Measurements from ENCODE around the gene MTMR3. TPM values are rescaled to one million over a fixed set of nuclear protein-coding genes. Genes with fewer than 3 reads are reported as not detected.

The MTMR3 gene
- total and polyA plus RNA-seq, 4 donors = 6.0 to 38.8 (median 17.1) TPM

DNA sequence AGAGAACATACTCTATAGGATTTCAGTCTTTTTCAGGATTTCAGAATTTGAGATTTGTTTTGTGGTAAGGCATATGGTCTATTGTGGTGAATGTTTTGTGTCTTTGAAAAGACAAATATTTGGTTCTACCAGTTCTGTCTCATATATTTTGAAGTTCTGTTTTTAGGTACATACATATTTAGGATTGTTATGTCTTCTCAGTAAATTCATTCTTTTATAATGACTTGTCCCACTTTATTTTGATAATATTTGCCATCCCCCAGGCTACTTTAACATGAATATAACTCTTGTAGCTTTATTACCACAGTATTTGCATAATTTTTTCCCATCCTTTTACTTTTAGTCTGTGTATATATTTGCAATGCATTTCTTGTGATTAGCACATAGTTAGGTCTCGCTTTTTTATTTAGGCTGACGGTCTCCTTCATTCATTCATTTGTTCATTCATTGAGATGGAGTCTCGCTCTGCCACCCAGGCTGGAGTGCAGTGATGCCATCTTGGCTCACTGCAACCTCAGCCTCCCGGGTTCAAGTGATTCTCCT, 32.1 kb downstream of the MTMR3 start:
- Histone ChIP-seq H3K9me3 (ENCODE audit: control insufficient read depth in 4 of 4, low read length in 3 of 4) (no peaks in the 10 kb centered on the region), H3K27ac (ENCODE audit: low read depth in 1 of 2, low read length in 2 of 2) (no peak overlapping the region), H3K36me3 (ENCODE audit: control insufficient read depth in 4 of 4, insufficient read depth in 3 of 4, low read depth in 1 of 4, low read length in 3 of 4) (no peaks in the 10 kb centered on the region), H3K9ac (ENCODE audit: low read depth in 1 of 2, low read length in 2 of 2) (no peak overlapping the region), H3K4me3 (ENCODE audit: low read depth in 1 of 3, low read length in 3 of 3) (no peak overlapping the region), H3K27me3 (ENCODE audit: control insufficient read depth in 4 of 4, insufficient read depth in 4 of 4, low read length in 3 of 4) (no peaks in the 10 kb centered on the region), H3K4me1 (ENCODE audit: control insufficient read depth in 4 of 4, insufficient read depth in 4 of 4, low read length in 3 of 4) (peaks cover 13 to 31% (median 30%) of the 10 kb centered on the region in 4 donors)
- no peak for DNase-seq (ENCODE audit: low spot score)
- TF ChIP-seq, protein P1, sequence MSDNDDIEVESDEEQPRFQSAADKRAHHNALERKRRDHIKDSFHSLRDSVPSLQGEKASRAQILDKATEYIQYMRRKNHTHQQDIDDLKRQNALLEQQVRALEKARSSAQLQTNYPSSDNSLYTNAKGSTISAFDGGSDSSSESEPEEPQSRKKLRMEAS (IDR thresholded peaks at IDR 0.05) = no peak
- TF ChIP-seq TAF1 (conservative IDR thresholded peaks at IDR 0.05) = no peak
- no peak for TF ChIP-seq EGR1 (IDR thresholded peaks at IDR 0.05; ENCODE audit: low read depth in 2 of 2)
- no peak for TF ChIP-seq NR2F2 (IDR thresholded peaks at IDR 0.05)
- TF ChIP-seq HNF4A (conservative IDR thresholded peaks at IDR 0.05) = no peak
- TF ChIP-seq, protein P2, sequence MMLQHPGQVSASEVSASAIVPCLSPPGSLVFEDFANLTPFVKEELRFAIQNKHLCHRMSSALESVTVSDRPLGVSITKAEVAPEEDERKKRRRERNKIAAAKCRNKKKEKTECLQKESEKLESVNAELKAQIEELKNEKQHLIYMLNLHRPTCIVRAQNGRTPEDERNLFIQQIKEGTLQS (IDR thresholded peaks at IDR 0.05) = no peak
- no peak for TF ChIP-seq YY1 (IDR thresholded peaks at IDR 0.05)
- no peak for TF ChIP-seq SP1 (IDR thresholded peaks at IDR 0.05)
- no peak for TF ChIP-seq FOXA1 (IDR thresholded peaks at IDR 0.05)
- TF ChIP-seq RAD21 (IDR thresholded peaks at IDR 0.05) = no peak
- TF ChIP-seq GABPA (IDR thresholded peaks at IDR 0.05 in 1 of 2, conservative IDR thresholded peaks at IDR 0.05 in 1 of 2) = no peak
- 98% methylated on average over 4 of the region's 4 CpGs for WGBS

DNA sequence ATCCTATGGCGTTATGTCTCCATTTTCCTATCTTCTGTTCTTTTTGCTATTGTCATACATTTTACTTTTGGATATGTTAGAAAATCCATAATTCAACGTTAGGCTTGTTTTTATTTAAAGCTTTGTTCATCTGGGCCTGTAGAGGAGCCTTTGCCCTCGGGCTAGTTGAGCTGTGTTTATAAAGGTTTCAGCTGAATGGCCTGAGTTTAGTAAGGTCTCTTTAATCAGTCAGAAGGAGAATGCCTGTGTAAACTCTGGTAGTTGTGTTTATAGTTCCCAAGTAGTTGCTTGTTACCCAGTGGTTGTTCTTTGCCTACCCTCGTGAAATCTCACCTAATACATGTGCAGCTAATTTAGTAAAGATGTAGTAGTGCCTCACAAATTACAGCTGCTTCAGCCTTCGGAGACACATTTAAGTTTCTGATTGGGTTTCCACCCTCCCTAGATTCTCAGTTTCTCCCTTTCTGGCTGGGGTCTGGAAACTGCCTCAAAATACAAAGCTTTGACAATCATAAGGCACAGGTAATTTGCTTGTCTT, 33.1 kb downstream of the MTMR3 start:
- H3K27ac ChIP-seq (ENCODE audit: low read depth in 1 of 2, low read length in 2 of 2) = no peak overlapping the region
- TF ChIP-seq, protein P3, sequence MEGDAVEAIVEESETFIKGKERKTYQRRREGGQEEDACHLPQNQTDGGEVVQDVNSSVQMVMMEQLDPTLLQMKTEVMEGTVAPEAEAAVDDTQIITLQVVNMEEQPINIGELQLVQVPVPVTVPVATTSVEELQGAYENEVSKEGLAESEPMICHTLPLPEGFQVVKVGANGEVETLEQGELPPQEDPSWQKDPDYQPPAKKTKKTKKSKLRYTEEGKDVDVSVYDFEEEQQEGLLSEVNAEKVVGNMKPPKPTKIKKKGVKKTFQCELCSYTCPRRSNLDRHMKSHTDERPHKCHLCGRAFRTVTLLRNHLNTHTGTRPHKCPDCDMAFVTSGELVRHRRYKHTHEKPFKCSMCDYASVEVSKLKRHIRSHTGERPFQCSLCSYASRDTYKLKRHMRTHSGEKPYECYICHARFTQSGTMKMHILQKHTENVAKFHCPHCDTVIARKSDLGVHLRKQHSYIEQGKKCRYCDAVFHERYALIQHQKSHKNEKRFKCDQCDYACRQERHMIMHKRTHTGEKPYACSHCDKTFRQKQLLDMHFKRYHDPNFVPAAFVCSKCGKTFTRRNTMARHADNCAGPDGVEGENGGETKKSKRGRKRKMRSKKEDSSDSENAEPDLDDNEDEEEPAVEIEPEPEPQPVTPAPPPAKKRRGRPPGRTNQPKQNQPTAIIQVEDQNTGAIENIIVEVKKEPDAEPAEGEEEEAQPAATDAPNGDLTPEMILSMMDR (IDR thresholded peaks at IDR 0.05; ENCODE audit: low read depth, low read length, missing input control) = no peak
- TF ChIP-seq YY1 (IDR thresholded peaks at IDR 0.05) (no peak), RXRA (IDR thresholded peaks at IDR 0.05) (no peak), FOXA1 (IDR thresholded peaks at IDR 0.05) (no peak), JUND (IDR thresholded peaks at IDR 0.05) (no peak), GABPA (IDR thresholded peaks at IDR 0.05 in 1 of 2, conservative IDR thresholded peaks at IDR 0.05 in 1 of 2) (no peak), FOXA2 (IDR thresholded peaks at IDR 0.05) (no peak), EGR1 (IDR thresholded peaks at IDR 0.05; ENCODE audit: low read depth in 2 of 2) (no peak), TAF1 (conservative IDR thresholded peaks at IDR 0.05) (no peak), HNF4G (IDR thresholded peaks at IDR 0.05) (no peak), SP1 (IDR thresholded peaks at IDR 0.05) (no peak), RAD21 (IDR thresholded peaks at IDR 0.05) (no peak), HNF4A (conservative IDR thresholded peaks at IDR 0.05) (no peak), NR2F2 (IDR thresholded peaks at IDR 0.05) (no peak)
- TF ChIP-seq, protein P1 (IDR thresholded peaks at IDR 0.05) = no peak
- TF ChIP-seq, protein P4, sequence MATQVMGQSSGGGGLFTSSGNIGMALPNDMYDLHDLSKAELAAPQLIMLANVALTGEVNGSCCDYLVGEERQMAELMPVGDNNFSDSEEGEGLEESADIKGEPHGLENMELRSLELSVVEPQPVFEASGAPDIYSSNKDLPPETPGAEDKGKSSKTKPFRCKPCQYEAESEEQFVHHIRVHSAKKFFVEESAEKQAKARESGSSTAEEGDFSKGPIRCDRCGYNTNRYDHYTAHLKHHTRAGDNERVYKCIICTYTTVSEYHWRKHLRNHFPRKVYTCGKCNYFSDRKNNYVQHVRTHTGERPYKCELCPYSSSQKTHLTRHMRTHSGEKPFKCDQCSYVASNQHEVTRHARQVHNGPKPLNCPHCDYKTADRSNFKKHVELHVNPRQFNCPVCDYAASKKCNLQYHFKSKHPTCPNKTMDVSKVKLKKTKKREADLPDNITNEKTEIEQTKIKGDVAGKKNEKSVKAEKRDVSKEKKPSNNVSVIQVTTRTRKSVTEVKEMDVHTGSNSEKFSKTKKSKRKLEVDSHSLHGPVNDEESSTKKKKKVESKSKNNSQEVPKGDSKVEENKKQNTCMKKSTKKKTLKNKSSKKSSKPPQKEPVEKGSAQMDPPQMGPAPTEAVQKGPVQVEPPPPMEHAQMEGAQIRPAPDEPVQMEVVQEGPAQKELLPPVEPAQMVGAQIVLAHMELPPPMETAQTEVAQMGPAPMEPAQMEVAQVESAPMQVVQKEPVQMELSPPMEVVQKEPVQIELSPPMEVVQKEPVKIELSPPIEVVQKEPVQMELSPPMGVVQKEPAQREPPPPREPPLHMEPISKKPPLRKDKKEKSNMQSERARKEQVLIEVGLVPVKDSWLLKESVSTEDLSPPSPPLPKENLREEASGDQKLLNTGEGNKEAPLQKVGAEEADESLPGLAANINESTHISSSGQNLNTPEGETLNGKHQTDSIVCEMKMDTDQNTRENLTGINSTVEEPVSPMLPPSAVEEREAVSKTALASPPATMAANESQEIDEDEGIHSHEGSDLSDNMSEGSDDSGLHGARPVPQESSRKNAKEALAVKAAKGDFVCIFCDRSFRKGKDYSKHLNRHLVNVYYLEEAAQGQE (IDR thresholded peaks at IDR 0.05) = no peak
- TF ChIP-seq, protein P2 (IDR thresholded peaks at IDR 0.05) = no peak
- TF ChIP-seq, protein P5, sequence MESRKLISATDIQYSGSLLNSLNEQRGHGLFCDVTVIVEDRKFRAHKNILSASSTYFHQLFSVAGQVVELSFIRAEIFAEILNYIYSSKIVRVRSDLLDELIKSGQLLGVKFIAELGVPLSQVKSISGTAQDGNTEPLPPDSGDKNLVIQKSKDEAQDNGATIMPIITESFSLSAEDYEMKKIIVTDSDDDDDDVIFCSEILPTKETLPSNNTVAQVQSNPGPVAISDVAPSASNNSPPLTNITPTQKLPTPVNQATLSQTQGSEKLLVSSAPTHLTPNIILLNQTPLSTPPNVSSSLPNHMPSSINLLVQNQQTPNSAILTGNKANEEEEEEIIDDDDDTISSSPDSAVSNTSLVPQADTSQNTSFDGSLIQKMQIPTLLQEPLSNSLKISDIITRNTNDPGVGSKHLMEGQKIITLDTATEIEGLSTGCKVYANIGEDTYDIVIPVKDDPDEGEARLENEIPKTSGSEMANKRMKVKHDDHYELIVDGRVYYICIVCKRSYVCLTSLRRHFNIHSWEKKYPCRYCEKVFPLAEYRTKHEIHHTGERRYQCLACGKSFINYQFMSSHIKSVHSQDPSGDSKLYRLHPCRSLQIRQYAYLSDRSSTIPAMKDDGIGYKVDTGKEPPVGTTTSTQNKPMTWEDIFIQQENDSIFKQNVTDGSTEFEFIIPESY (IDR thresholded peaks at IDR 0.05) = no peak
- H3K4me3 ChIP-seq (ENCODE audit: low read depth in 1 of 3, low read length in 3 of 3) = no peak overlapping the region
- peaks cover 13 to 31% (median 30%) of the 10 kb centered on the region in 4 donors for H3K4me1 ChIP-seq (ENCODE audit: control insufficient read depth in 4 of 4, insufficient read depth in 4 of 4, low read length in 3 of 4)
- no peak overlapping the region for H3K9ac ChIP-seq (ENCODE audit: low read depth in 1 of 2, low read length in 2 of 2)
- H3K36me3 ChIP-seq (ENCODE audit: control insufficient read depth in 4 of 4, insufficient read depth in 3 of 4, low read depth in 1 of 4, low read length in 3 of 4) = no peaks in the 10 kb centered on the region
- H3K9me3 ChIP-seq (ENCODE audit: control insufficient read depth in 4 of 4, low read length in 3 of 4) = no peaks in the 10 kb centered on the region
- no peaks in the 10 kb centered on the region for H3K27me3 ChIP-seq (ENCODE audit: control insufficient read depth in 4 of 4, insufficient read depth in 4 of 4, low read length in 3 of 4)
- DNase-seq (ENCODE audit: low spot score) = no peak
- WGBS = 66% methylated on average over 5 of the region's 5 CpGs
